ENCODE results near the gene ABCG5. TPM values are rescaled to one million over a fixed set of nuclear protein-coding genes. Genes with fewer than 3 reads are reported as not detected.
A peak's percentile ranks its signal among the peaks of the same experiment; 100 is the strongest.

ABCG5 gene
- total and polyA plus RNA-seq, 5 donors, result not detected

DNA sequence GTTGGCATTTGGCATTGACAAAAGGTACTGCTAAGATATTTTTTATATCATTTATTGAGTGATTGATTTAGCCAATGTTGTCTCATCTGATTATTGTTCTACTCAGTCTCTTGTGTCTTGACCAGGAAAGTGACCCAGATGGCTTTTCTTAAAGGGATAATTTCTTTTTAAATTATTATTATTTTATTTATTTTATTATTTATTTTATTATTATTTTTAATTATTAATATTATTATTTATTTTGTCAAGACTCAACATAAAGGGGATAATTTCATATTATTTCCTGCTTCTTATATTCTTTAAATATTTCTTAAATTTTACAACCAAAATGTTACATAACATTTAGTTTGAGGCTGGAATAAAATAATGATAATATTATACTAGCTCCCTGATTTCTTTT, 37.7 kb downstream of the ABCG5 start:
- DNase-seq (no peak), ATAC-seq (no peak)
- Histone ChIP-seq H3K4me3 (ENCODE audit: low read length) (no peak overlapping the region), H3K27ac (ENCODE audit: low read length) (no peak overlapping the region), H3K9me3 (ENCODE audit: control insufficient read depth, low read length) (no peaks in the 10 kb centered on the region), H3K27me3 (ENCODE audit: control insufficient read depth, insufficient read depth) (no peaks in the 10 kb centered on the region), H3K4me1 (ENCODE audit: control insufficient read depth, insufficient read depth, low read length) (no peaks in the 10 kb centered on the region)
- intact Hi-C loops (cut with DNase I), result no loop called here

DNA sequence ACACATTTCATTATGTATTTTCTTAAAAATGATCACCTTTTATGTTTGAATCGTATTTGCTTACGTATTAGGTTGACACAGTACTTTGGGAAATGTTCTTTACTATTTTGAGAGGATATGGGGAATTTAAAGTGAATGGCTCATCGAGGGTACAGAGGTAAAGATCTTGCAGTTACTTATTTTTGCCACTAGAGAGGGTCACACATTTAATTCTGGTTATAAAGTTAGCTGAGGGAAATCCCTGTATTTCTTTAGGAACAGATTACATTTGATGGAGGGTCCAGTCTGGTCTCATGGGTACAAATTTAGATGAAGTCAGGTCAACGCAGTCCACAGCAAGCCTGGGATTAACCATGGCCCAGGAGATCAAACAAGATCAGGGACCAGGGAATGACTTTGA, 40.3 kb downstream of the ABCG5 start:
- Histone ChIP-seq H3K4me3 (ENCODE audit: low read length) (no peak overlapping the region), H3K4me1 (ENCODE audit: control insufficient read depth, insufficient read depth, low read length) (no peaks in the 10 kb centered on the region), H3K9me3 (ENCODE audit: control insufficient read depth, low read length) (no peaks in the 10 kb centered on the region), H3K27ac (ENCODE audit: low read length) (no peak overlapping the region), H3K27me3 (ENCODE audit: control insufficient read depth, insufficient read depth) (no peaks in the 10 kb centered on the region)
- intact Hi-C loops (cut with DNase I), result no loop called here
- DNase-seq, result no peak
- no peak for ATAC-seq
- WGBS, result 74% methylated on average over 4 of the region's 4 CpGs

DNA sequence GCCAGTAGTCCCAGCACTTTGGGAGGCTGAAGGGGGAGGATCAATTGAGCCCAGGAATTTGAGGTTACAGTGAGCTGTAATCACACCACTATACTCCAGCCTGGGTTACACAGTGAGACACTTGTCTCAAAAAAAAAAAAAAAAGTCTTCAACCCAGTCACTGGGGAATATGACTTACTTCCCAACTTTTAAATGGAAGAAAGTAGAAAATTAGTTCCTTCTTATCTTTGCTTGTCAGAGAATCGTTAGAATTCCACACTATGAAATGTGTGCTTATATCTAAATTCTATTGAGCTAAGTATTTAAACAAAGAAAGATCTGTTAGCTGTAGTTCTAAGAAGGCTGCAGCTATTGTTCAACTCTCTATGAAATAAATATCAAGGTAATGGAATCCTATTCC, 42.4 kb downstream of the ABCG5 start:
- DNase-seq (no peak), ATAC-seq (no peak)
- no peaks in the 10 kb centered on the region for H3K27me3 ChIP-seq (ENCODE audit: control insufficient read depth, insufficient read depth)
- H3K9me3 ChIP-seq (ENCODE audit: control insufficient read depth, low read length), result no peaks in the 10 kb centered on the region
- no peak overlapping the region for H3K27ac ChIP-seq (ENCODE audit: low read length)
- intact Hi-C loops (cut with DNase I), result no loop called here
- WGBS, result 38% methylated on average over 1 of the region's 1 CpG
- no peaks in the 10 kb centered on the region for H3K4me1 ChIP-seq (ENCODE audit: control insufficient read depth, insufficient read depth, low read length)
- H3K4me3 ChIP-seq (ENCODE audit: low read length), result no peak overlapping the region

DNA sequence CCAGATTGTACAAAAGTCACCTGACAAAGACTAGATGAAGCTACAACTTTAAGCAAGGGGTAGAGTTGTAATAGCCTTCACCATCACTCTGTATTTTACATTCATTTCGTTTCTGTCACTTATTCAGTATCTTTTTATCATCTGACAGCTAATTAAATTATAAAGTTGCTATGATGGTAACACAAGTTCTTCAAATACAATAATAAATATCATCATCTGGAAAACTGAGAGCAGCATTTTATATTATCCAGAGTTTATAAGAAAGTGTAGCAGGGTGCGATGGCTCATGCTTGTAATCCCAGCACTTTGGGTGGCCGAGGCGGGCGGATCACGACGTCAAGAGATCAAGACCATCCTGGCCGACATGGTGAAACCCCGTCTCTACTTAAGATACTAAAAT, 43.7 kb downstream of the ABCG5 start:
- WGBS, result 94% methylated on average over 9 of the region's 9 CpGs
- DNase-seq, result no peak
- no peaks in the 10 kb centered on the region for H3K4me1 ChIP-seq (ENCODE audit: control insufficient read depth, insufficient read depth, low read length)
- intact Hi-C loops (cut with DNase I), result no loop called here
- H3K27ac ChIP-seq (ENCODE audit: low read length), result no peak overlapping the region
- H3K27me3 ChIP-seq (ENCODE audit: control insufficient read depth, insufficient read depth), result no peaks in the 10 kb centered on the region
- no peak overlapping the region for H3K4me3 ChIP-seq (ENCODE audit: low read length)
- ATAC-seq, result no peak
- H3K9me3 ChIP-seq (ENCODE audit: control insufficient read depth, low read length), result no peaks in the 10 kb centered on the region

DNA sequence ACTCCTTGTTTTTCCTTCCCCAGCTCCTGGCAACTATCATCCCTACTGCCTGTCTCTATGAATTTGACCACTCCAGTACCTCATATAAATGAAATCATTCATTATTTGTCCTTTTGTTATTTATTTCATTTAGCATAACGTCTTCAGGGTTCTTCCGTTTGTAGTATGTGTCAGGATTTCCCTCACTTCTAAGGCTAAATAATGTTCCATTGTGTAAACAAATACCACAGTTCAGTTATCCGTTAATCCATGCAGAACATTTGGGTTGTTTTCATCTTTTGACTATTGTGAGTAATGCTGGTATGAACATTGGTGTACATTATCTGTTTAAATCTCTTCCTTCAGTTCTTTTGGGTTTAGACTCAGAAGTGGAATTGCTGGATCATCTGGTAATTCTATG, 46.0 kb downstream of the ABCG5 start:
- no peak overlapping the region for H3K27ac ChIP-seq (ENCODE audit: low read length)

DNA sequence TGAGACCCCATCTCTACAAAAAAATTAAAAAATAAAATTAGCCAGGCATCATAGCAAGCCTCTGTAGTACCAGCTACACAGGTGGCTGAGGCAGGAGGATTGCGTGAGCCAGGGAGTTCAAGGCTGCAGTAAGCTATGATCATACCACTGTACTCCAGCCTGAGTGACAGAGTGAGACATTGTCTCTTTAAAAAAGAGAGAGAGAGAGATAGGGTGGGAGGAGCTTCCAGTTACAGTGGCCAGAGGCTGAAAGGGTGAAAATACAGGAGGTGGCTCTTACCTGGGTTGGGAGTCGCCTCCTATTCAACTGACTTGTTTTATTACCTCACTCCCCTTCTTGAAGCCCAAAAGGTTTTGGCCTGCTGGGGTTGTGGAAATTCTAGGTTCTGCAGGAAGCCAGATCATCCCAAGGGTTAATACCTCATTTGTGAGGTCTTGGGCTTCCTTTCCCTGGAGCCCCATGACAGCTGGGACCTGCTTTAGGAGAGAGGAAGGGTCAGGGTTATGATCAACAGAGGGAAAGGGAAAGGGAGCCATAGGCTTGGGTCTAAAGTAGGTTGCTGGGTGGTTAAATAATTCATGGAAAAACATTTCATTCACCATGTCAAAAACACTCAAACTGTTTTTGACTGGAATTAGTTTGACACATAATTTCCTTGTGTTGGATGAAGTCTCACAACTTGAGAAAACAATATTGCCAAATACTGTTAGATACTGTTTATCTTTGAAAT, 47.4 kb downstream of the ABCG5 start:
- Histone ChIP-seq H3K27ac (ENCODE audit: low read length) (no peak overlapping the region), H3K9me3 (ENCODE audit: control insufficient read depth, low read length) (no peaks in the 10 kb centered on the region), H3K4me3 (ENCODE audit: low read length) (no peak overlapping the region), H3K27me3 (ENCODE audit: control insufficient read depth, insufficient read depth) (no peaks in the 10 kb centered on the region), H3K4me1 (ENCODE audit: control insufficient read depth, insufficient read depth, low read length) (no peaks in the 10 kb centered on the region)
- no peak for DNase-seq
- 98% methylated on average over 2 of the region's 2 CpGs for WGBS
- no peak for ATAC-seq
- intact Hi-C loops (cut with DNase I), result no loop called here

More for the DNA sequence above, 46.0 kb downstream of the ABCG5 start:
- Histone ChIP-seq H3K9me3 (ENCODE audit: control insufficient read depth, low read length) (no peaks in the 10 kb centered on the region), H3K4me1 (ENCODE audit: control insufficient read depth, insufficient read depth, low read length) (no peaks in the 10 kb centered on the region), H3K27me3 (ENCODE audit: control insufficient read depth, insufficient read depth) (no peaks in the 10 kb centered on the region), H3K4me3 (ENCODE audit: low read length) (no peak overlapping the region)
- intact Hi-C loops (cut with DNase I), result no loop called here
- ATAC-seq (no peak), DNase-seq (no peak)
- 86% methylated on average over 3 of the region's 3 CpGs for WGBS

DNA sequence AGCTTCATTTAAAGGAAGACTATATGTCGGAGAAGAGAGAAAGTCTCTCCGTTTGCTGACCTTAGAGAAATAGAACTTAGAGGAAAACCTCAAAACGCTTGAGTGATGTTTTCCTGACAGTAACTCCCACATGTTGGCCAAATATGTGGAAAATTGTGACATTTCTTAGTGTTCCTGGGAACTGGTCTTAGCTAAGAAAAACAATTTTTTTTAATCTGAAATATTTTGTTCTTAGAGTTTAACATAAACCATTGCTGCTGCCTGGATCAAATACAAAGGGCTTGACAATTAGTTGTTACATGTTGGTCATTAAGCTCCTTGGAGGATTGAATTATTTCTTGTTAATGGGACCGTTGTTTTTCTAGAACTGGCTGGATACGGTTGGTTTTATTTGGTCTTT, 48.5 kb downstream of the ABCG5 start:
- Histone ChIP-seq H3K27ac (ENCODE audit: low read length) (no peak overlapping the region), H3K4me3 (ENCODE audit: low read length) (no peak overlapping the region), H3K27me3 (ENCODE audit: control insufficient read depth, insufficient read depth) (no peaks in the 10 kb centered on the region), H3K4me1 (ENCODE audit: control insufficient read depth, insufficient read depth, low read length) (no peaks in the 10 kb centered on the region), H3K9me3 (ENCODE audit: control insufficient read depth, low read length) (no peaks in the 10 kb centered on the region)
- DNase-seq (no peak), ATAC-seq (peak in 1 of 2 donors; percentile 51)
- intact Hi-C loops (cut with DNase I), result no loop called here
- 59% methylated on average over 5 of the region's 5 CpGs for WGBS

DNA sequence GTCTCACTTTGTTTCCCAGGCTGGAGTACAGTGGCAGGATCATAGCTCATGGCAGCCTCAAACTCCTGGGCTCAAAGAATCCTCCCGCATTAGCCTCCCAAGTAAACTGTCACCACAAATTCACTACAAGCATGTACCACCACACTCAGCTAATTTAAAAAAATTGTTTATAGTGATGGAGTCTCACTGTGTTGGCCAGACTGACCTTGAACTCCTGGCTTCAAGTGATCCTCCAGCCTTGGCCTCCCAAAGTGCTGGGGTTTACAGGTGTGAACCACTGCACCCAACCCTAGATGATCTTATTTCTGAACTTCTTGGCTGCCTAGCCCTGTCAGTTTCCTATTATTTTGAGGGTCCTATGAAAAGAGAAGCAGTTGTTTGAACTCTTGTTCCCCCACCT, 50.0 kb downstream of the ABCG5 start:
- Histone ChIP-seq H3K9me3 (ENCODE audit: control insufficient read depth, low read length) (no peaks in the 10 kb centered on the region), H3K27me3 (ENCODE audit: control insufficient read depth, insufficient read depth) (no peaks in the 10 kb centered on the region), H3K4me1 (ENCODE audit: control insufficient read depth, insufficient read depth, low read length) (no peaks in the 10 kb centered on the region), H3K4me3 (ENCODE audit: low read length) (no peak overlapping the region), H3K27ac (ENCODE audit: low read length) (no peak overlapping the region)
- DNase-seq, result no peak
- WGBS, result 100% methylated on average over 1 of the region's 1 CpG
- ATAC-seq, result no peak
- intact Hi-C loops (cut with DNase I), result no loop called here

DNA sequence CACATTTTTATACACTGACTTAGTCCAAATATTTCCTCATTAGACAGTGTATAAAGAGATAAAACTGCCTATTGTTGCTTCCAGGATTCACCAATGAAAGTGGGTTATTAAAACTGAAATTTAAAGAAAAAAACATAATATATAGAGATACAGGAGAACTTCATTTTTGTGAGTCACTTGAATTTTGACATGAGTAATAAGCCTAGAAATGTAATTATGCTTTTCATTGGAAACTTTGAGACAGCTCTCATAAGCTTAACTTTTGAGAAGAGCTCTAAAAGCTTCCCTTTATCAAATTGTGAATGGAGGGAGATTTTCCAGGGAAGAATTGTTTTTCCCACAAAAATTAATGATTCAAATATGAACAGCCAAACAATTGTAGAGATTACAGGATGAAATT, 50.7 kb downstream of the ABCG5 start:
- Histone ChIP-seq H3K27me3 (ENCODE audit: control insufficient read depth, insufficient read depth) (no peaks in the 10 kb centered on the region), H3K27ac (ENCODE audit: low read length) (no peak overlapping the region), H3K4me1 (ENCODE audit: control insufficient read depth, insufficient read depth, low read length) (no peaks in the 10 kb centered on the region), H3K4me3 (ENCODE audit: low read length) (no peak overlapping the region), H3K9me3 (ENCODE audit: control insufficient read depth, low read length) (no peaks in the 10 kb centered on the region)
- intact Hi-C loops (cut with DNase I), result no loop called here
- DNase-seq (no peak), ATAC-seq (no peak)

DNA sequence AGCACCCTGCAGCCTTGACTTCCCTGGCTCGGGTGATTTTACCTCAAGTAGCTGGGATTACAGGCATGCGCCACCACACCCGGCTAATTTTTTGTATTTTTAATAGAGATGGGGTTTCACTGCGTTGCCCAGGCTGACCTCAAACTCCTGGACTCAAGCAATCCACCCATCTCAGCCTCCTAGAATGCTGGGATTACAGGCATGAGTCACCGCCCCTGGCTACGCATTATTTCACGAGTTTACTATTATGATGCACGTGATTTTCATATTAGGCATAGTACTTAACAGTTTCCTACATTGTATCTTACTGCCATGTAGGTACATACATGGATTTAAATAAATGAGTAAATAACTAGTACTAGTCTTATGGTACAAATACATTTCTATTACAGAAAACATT, 60.4 kb downstream of the ABCG5 start:
- no peaks in the 10 kb centered on the region for H3K4me1 ChIP-seq (ENCODE audit: control insufficient read depth, insufficient read depth, low read length)
- no peak overlapping the region for H3K4me3 ChIP-seq (ENCODE audit: low read length)
- DNase-seq (no peak), ATAC-seq (no peak)
- H3K27ac ChIP-seq (ENCODE audit: low read length), result no peak overlapping the region
- WGBS, result 96% methylated on average over 8 of the region's 8 CpGs
- H3K9me3 ChIP-seq (ENCODE audit: control insufficient read depth, low read length), result no peaks in the 10 kb centered on the region
- H3K27me3 ChIP-seq (ENCODE audit: control insufficient read depth, insufficient read depth), result no peaks in the 10 kb centered on the region
- intact Hi-C loops (cut with DNase I), result loop anchor here in 2 of 4 donors (10.0 kb wide), 1 partner anchor 163 kb away; no protein-coding TSS in a partner anchor

DNA sequence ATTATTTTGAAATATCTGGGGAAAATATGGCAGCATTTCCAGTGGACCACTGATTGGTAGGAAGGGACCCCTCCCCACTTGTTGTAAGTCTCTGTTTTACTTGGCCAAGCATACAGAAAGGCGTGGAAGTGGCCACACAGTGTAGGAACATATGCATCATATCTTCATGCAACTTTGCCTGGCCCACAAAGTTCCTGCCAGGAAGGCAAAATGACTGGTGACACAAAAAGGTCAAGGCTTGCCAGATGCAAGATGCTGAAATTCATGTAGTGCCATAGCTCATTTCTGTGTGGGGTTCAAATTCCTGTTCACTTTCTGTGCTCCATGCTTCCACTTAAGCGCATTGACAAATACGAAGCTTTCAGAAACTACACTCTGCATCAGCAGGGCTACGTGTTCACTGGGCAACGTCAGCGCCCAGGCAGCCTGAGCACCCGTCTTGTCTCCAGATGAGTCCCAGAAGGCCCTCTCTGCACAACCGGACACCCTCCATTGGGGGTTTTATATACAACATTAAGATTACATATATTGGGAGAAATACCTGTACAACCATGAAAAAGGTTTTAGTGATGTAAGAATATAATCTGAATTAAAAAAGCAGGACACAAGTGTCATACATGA, 61.2 kb downstream of the ABCG5 start:
- H3K27ac ChIP-seq (ENCODE audit: low read length), result no peak overlapping the region
- intact Hi-C loops (cut with DNase I), result loop anchor here in 2 of 4 donors (10.0 kb wide), 1 partner anchor 163 kb away; no protein-coding TSS in a partner anchor
- no peaks in the 10 kb centered on the region for H3K9me3 ChIP-seq (ENCODE audit: control insufficient read depth, low read length)
- no peak overlapping the region for H3K4me3 ChIP-seq (ENCODE audit: low read length)
- no peak for ATAC-seq
- no peaks in the 10 kb centered on the region for H3K27me3 ChIP-seq (ENCODE audit: control insufficient read depth, insufficient read depth)
- DNase-seq, result no peak
- no peaks in the 10 kb centered on the region for H3K4me1 ChIP-seq (ENCODE audit: control insufficient read depth, insufficient read depth, low read length)
- WGBS, result 93% methylated on average over 8 of the region's 8 CpGs

Measured in right cardiac atrium (tissue), 5 donors.